SK-N-MC (cell line): ENCODE results near the gene PDZD4.

Experiments used
- DNase-seq: peaks from one replicate; pipeline ENCODE4 v3.0.0-alpha.2; 2011; ENCODE audit warnings: low read depth, low spot score
- H3K27ac ChIP-seq: fragments of 200-600 bp; sonication (generic); 2 replicates; pipeline ENCODE4 v1.5.1; 2016; ENCODE audit warnings: mixed run types
- H3K36me3 ChIP-seq: fragments of 200-600 bp; sonication (generic); 2 replicates; pipeline ENCODE4 v1.6.1; 2017; ENCODE audit warnings: antibody characterized with exemption, low read length, mixed read lengths; ENCODE audit not compliant: insufficient read depth
- H3K4me3 ChIP-seq: fragments of 200-600 bp; sonication (generic); 2 replicates; pipeline ENCODE4 v1.5.1; 2016
- H3K9ac ChIP-seq: fragments of 200-600 bp; sonication (generic); 2 replicates; pipeline ENCODE4 v1.8.0; 2017; ENCODE audit warnings: mixed run types, mixed read lengths; ENCODE audit not compliant: insufficient read length
- H3K9me3 ChIP-seq: fragments of 200-600 bp; sonication (generic); 2 replicates; pipeline ENCODE4 v1.6.1; 2017; ENCODE audit warnings: low read depth, mild to moderate bottlenecking, antibody characterized with exemption, low read length, moderate library complexity, mixed read lengths
- EZH2 ChIP-seq: fragments of 200-600 bp; sonication (generic); IDR thresholded peaks from one replicate; pipeline ENCODE4 v1.6.1; 2017; ENCODE audit warnings: antibody characterized with exemption
- FOXP2 ChIP-seq: optimal IDR thresholded peaks from 2 replicates; pipeline ENCODE3; 2011; ENCODE audit warnings: mild to moderate bottlenecking, moderate library complexity; ENCODE audit not compliant: insufficient read depth; ENCODE audit errors: extremely low read length, control extremely low read depth
- POLR2AphosphoS5 ChIP-seq: IDR thresholded peaks from 2 replicates; pipeline ENCODE4 v1.6.1; 2012; ENCODE audit warnings: mild to moderate bottlenecking, low read depth, low read length, borderline replicate concordance

PDZD4 gene

GRCh38 chrX:153864561-153865320, 34.4 kb upstream of the PDZD4 start:
- TF ChIP-seq POLR2AphosphoS5, result no peak
- Histone ChIP-seq H3K27ac (no peak overlapping the region), H3K9ac (no peak overlapping the region), H3K36me3 (no peaks in the 10 kb centered on the region), H3K9me3 (no peaks in the 10 kb centered on the region), H3K4me3 (no peak overlapping the region)
- DNase-seq, result no peak

DNA sequence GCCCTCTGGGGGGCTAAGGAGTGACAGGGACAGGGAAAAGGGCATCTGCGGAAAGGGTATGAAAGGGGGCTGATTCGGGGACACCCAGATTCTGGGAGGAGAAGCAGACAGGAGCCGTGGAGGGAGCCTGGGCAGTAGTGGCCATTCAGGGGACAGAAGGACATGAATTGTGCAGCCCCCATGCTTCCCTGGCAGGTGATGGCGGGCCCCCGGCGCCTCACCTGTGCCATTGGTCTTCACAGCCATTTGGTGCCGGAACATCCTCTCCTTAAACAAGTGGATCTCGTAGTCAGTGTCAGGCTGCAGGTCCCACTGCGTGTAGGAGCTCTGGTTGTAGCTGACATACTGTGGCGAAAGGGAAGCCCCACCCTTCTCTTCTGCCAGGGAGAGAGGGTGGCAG, 33.8 kb upstream of the PDZD4 start:
- H3K9me3 ChIP-seq, result no peaks in the 10 kb centered on the region
- H3K4me3 ChIP-seq, result no peak overlapping the region
- no peak overlapping the region for H3K9ac ChIP-seq
- no peaks in the 10 kb centered on the region for H3K36me3 ChIP-seq
- TF ChIP-seq POLR2AphosphoS5 (no peak), FOXP2 (no peak), EZH2 (no peak)
- no peak for DNase-seq
- no peak overlapping the region for H3K27ac ChIP-seq

GRCh38 chrX:153863251-153863991, 33.1 kb upstream of the PDZD4 start:
- no peak overlapping the region for H3K9ac ChIP-seq
- H3K4me3 ChIP-seq, result no peak overlapping the region
- H3K36me3 ChIP-seq, result no peaks in the 10 kb centered on the region
- no peak for DNase-seq
- H3K27ac ChIP-seq, result no peak overlapping the region
- no peaks in the 10 kb centered on the region for H3K9me3 ChIP-seq
- TF ChIP-seq EZH2, result no peak
- no peak for TF ChIP-seq FOXP2

- H3K9me3 ChIP-seq, result no peaks in the 10 kb centered on the region
- H3K4me3 ChIP-seq, result no peak overlapping the region
- H3K36me3 ChIP-seq, result no peaks in the 10 kb centered on the region
- no peak overlapping the region for H3K27ac ChIP-seq
- no peak for DNase-seq
- TF ChIP-seq EZH2, result no peak
- no peak for TF ChIP-seq POLR2AphosphoS5
- no peak for TF ChIP-seq FOXP2
- H3K9ac ChIP-seq, result no peak overlapping the region
Measured at GRCh38 chrX:153862369-153863250, 32.3 kb upstream of the PDZD4 start.

GRCh38 chrX:153861733-153862310, 31.5 kb upstream of the PDZD4 start:
- Histone ChIP-seq H3K9me3 (no peaks in the 10 kb centered on the region), H3K4me3 (no peak overlapping the region), H3K27ac (no peak overlapping the region), H3K36me3 (no peaks in the 10 kb centered on the region), H3K9ac (no peak overlapping the region)
- no peak for TF ChIP-seq FOXP2
- TF ChIP-seq POLR2AphosphoS5, result no peak
- TF ChIP-seq EZH2, result no peak
- no peak for DNase-seq

GRCh38 chrX:153861151-153861550, 30.8 kb upstream of the PDZD4 start:
- H3K9ac ChIP-seq, result no peak overlapping the region
- no peak overlapping the region for H3K4me3 ChIP-seq
- TF ChIP-seq EZH2, result no peak
- TF ChIP-seq POLR2AphosphoS5, result no peak
- TF ChIP-seq FOXP2, result no peak
- no peaks in the 10 kb centered on the region for H3K9me3 ChIP-seq
- H3K27ac ChIP-seq, result no peak overlapping the region
- no peaks in the 10 kb centered on the region for H3K36me3 ChIP-seq
- DNase-seq, result no peak

DNA sequence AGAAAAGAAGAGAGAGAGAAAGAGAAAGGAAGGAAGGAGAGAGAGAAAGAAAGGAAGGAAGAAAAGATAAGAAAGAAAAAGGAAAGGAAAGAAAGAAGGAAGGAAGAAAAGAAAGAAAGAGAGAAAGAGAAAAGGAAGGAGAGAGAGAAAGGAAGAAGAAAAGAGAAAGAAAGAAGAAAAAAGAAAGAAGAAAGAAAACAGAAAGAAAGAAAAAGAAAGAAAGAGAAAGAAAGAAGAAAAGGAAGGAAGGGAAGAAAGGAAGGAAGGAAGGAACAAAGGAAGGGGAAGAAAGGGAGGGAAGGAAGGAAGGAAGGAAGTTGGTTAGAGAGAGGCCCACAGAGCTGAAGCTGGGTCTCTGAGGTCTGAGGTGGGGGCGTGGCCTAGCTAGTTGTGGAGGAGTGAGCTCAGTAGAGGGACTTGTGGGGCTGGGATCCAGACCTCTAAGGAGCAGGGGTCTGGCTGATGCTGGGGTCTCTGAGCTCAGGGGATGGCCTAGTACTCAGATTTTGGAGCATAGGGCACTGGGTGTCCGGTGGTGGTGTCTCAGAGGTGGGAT, 27.1 kb upstream of the PDZD4 start:
- Histone ChIP-seq H3K9me3 (no peaks in the 10 kb centered on the region), H3K36me3 (no peaks in the 10 kb centered on the region), H3K9ac (no peak overlapping the region), H3K27ac (no peak overlapping the region), H3K4me3 (no peak overlapping the region)
- no peak for DNase-seq
- TF ChIP-seq POLR2AphosphoS5 (no peak), EZH2 (no peak), FOXP2 (no peak)

- Histone ChIP-seq H3K9ac (no peak overlapping the region), H3K36me3 (no peaks in the 10 kb centered on the region), H3K9me3 (no peaks in the 10 kb centered on the region), H3K27ac (no peak overlapping the region), H3K4me3 (no peak overlapping the region)
- TF ChIP-seq POLR2AphosphoS5 (no peak), EZH2 (no peak), FOXP2 (no peak)
- DNase-seq, result no peak
Measured at GRCh38 chrX:153854702-153855101, 24.4 kb upstream of the PDZD4 start.
